Limb (tissue), 2 donors: ENCODE results near the gene UGT1A3.
A peak's percentile ranks its signal among the peaks of the same experiment; 100 is the strongest.

Source experiments
- DNase-seq, 2 donors: peaks; one replicate each; pipeline ENCODE4 v3.0.0-alpha.2; 2016; ENCODE audit errors: extremely low spot score in 2 of 2

Gene UGT1A3

GRCh38 chr2:233816334-233816733 lies 87.5 kb downstream of the UGT1A3 start:
- DNase-seq, result peak in 1 of 2 donors; percentile 7

- DNase-seq, result peak in 1 of 2 donors; percentile 20
Observed at GRCh38 chr2:233816771-233817170, 87.9 kb downstream of the UGT1A3 start.

GRCh38 chr2:233817361-233817911 lies 88.6 kb downstream of the UGT1A3 start:
- peak in 1 of 2 donors; percentile 17 for DNase-seq

DNA sequence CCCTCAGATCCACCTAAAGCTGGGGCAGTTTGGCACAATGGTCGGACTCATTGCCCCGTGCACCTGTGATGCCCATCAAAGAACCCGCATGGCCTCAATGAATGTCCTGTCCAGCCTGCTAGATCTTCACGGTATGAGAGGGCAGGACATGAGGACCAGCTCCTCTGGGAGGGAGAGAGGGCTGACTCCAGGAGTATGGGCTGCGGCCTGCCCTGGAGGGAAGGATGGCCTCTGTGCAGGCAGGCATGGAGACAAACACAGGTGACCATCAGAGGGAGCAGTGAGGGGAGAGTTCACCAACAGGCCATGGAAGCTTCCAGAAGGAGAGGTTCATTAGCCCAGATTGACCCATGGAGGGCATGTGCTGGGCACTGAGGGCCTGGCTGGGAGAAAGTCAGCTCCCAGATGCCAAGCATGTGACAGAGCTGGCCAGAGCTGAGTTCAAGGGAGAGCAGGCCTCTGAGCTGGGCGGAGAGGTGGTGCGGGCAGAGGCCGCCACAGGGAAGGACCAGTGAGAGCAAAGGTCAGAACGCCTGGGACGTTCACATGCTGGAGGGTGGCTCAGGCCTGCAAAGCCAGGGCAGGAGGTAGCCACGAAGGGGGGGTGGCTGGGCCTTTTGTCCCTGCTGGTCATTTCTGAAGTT lies 89.3 kb downstream of the UGT1A3 start:
- DNase-seq, result peak in 1 of 2 donors; percentile 11

DNA sequence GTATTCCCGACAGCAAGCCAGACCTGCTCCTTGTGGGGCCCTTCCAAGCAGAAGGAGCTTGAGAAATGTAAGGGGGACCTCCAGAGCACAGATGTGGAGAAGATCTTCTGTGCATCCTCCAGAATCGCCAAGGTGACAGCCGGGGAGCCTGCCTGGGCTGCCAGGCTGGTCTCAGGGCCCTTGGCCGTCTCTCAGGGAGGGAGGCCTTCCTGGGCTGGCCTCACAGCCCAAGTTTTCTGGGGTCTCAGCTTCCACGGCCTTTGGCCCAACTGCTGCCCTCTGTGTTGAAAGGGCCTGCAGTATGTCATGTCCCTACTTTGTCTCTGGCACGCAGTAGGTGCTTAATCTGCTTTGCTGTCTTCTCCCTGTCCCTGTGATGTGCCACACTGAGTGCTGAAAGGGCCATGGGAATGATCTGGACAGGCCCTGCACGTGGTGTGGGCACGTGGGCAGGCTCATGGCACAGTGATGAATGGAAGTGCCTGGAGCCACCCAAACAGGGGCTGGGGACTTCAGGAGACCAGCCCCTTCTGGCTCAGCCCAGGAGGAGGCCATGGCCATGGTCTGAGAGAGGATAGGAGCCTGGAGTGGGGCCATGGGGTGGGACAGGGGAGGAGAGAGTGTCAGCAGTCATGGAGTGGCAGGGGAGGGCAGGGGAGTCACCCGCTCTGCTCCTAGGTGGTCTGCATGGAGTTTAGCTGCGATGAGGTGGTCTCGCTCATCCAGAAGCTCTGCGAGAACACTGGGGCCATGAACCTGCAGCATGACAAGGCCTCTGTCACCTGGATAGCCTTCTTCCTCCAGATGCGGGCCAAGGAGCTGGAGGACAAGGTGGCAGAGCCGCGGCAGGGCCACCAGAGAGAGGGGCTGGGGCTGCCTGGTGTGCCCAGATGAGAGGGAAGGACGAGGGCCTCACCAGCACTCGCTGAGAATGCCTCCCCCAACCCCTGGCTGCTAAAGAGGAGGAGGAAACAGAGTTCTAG lies 90.1 kb downstream of the UGT1A3 start:
- DNase-seq, result peak in 1 of 2 donors; percentile 15

DNA sequence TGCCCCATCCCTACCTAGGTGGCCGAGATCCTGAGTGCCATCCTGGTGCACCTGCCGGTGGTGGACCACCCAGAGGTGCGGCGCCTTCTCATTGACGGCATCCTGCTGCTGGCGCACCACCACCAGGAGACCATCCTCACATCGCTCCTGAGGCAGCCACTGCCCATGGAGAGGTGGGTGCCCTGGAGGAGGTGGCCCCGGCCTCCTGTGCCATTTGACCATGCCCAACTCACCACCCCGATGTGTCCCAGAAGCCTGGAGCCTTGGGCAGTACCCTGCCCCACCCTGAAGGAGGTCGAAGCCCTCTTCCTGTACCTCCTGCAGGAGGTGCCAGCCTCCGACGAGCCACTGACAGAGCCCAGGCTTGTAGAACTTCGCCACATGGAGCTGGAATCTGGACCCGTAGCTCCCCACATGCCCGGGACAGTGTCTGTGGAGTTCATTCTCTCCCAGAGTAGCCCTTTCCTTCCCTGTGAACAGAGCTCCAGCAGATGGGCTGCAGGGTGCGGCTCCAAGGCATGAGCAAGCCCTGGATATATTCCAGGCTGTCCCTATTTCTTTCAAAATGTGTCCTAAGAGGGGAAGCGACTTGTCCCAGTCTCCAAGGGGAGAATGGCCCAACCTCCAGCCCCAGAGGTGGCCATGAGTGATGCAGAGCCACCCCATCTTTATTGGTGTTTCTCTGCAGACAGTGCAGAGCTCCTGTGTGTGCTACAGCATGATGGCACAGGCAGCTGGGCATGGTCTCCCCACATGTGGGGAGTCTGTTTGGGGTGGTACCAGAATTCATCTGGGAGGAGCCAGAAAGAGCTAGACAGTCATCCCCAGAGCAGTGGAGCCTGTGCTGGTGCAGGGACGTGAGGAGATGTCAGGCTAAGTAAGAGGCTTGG lies 91.3 kb downstream of the UGT1A3 start:
- DNase-seq, result peak in 1 of 2 donors; percentile 8

DNA sequence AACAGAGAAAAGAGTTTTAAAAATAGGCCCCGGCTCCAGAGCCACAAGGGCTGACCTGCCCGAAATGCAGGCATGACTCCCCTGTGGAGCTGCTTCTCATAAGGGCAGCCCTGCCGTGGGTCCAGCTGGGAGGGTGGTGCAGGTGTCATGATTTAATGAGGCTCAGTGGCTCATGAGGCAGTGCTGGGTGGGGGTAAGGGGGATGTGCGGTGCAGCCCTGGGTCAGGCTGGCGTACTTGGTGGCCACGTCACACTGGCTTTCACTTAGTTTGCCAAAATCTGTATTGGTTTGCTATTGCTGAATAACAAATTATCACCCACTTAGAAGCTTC lies 91.9 kb downstream of the UGT1A3 start:
- DNase-seq, result peak in 1 of 2 donors; percentile 4

DNA sequence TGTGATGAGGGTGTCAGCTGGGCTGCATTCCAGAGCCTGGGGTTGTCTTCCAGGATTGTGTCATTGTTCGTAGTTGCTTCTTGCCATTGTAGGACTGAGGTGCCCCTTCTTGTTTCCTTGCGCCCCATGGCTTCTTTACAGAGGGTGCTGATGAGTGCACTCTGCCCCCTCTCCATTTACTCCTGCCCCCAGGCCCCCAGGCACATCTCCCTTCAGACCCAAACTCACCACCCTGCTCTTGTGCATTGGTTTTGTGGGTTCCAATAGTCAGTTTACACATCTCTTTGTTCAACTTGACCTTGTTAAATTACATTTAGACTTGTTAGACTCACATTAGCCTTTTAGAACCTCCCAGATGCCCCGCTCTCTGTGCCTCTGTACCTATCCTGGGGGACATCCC lies 92.4 kb downstream of the UGT1A3 start:
- peak in 1 of 2 donors; percentile 5 for DNase-seq

- no peak for DNase-seq
Observed at GRCh38 chr2:233821709-233822100, 92.9 kb downstream of the UGT1A3 start.

DNA sequence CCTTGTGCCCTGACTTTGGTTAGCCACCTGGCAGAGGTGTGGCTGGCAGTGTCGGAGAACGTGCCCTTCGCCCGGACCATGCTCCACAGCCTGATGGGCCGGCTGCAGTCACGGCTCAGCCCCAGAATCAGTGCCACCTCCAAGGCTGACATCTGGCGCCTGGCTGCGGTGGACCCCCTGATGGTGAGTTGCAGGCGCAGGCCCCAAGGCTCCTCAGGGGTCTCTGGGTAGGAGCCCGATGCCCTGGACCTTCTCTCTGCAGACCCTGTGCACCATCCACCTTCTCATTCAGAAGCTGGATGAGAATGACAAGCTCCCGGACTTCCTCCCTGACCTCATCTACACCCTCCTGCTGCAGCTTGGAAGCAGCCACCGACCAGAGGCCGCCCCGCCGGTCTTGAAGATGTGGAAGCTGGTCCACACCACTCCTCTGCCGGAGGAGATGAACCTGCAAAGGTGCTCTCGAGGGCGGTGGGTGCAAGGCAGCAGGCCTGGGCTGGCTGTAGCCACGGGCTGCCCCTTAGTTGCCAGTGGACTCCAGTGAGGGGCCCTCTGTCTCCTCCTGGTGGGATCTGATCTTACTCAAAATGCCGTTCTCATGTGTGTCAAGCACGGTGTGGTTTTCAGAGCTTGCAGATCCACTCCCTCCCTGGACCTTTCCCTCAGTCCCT lies 93.4 kb downstream of the UGT1A3 start:
- peak in 1 of 2 donors; percentile 14 for DNase-seq
